ENCODE data around the gene THUMPD1. TPM values are rescaled to one million over a fixed set of nuclear protein-coding genes. Genes with fewer than 3 reads are reported as not detected.
"Not testable (repeated sequence)": the region's sequence is repeated elsewhere in the genome, so short reads cannot be mapped to it uniquely, and the experiment has no call there.

Gene THUMPD1
- total RNA-seq, 1 donor from 2014 or later, result 17.2 TPM

DNA sequence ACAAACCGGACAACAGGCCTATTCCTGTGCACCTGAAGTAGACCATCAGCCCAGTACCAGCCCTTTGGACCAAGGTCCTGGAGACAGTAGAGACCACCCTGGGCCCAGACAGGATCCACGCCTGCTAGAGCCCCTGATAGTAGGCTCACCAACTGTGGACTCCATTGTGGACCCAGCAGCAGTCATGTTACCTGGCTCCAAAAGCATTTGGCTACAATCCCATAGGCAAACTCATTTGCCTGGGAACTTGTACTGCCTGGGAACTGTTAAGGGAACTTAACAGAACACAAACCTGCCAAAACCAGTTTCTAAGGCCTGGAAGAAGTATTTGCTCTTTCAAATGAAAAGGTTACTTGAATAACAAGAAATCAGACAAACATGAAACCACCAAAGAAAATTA, 34.2 kb downstream of the THUMPD1 start:
- intact Hi-C loops (cut with DNase I), result no loop called here
- ATAC-seq (ENCODE audit: poor library complexity) (no peak), DNase-seq (no peak)

DNA sequence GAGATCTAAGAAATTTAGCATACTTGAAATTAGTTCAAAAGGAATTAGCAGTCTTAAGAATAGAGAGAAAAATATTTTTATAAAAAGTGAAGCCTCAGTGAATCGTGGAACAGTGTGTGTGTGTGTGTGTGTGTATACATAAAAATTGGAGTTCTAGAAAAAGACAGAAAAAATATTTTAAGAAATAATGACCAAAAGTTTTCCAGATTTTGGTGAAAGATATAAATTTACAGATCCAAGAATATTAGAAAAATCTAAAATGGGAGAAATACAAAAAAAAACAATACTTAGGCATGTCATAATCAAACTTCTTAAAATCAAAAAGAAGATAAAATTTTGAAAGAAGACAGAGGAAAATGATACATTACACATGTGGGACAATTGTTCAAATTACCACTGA, 35.6 kb downstream of the THUMPD1 start:
- DNase-seq; intact Hi-C loops (cut with DNase I); ATAC-seq (ENCODE audit: poor library complexity): not testable (repeated sequence)

DNA sequence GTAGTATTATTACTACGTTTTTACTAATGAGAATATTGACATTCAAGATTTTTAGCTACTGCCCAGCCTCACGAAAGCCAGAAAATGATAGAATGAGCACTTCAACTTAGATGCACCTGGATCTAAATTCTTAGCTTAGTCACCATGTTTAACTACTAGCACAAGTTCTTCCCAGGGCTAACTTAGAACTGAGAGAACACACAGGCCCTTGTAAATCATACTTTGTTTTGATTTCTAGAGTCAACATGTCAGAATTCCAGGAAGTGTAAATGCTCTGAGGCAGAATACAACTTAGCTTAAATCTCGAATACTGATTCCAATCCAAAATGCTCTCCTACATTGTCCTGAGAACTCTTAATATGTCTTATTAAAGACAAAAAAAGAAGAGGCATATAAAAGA, 37.3 kb downstream of the THUMPD1 start:
- intact Hi-C loops (cut with DNase I), result no loop called here
- no peak for DNase-seq
- ATAC-seq (ENCODE audit: poor library complexity), result no peak

DNA sequence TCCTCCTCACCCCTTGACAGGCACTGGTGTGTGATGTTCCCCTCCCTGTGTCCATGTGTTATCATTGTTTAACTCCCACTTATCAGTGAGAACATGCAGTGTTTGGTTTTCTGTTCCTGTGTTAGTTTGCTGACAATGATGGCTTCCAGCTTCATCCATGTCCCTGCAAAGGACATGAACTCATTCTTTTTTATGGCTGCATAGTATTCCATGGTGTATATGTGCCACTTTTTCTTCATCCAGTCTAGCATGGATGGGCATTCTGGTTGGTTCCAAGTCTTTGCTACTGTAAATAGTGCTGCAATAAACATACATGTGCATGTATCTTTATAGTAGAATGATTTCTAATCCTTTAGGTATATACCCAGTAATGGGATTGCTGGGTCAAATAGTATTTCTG, 39.9 kb downstream of the THUMPD1 start:
- ATAC-seq (ENCODE audit: poor library complexity); intact Hi-C loops (cut with DNase I): not testable (repeated sequence)

DNA sequence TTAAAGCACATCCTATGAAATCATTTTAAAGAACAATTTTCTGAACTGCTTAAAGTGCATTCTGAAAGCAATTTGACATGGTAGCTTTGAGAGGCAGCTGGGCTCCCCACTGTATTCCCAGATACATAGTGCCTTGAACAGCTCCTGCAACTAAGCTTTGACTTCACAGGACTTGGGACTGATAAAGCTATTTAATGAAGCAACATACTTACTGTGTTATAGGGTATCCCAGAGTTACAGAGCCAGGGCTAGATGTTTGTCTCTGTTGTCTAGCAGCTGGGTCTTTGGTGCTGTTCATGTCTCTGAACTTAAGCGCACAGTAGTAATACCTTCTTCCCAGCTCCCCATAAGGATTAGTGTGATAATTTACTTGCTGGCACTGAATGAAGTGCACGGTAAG, 45.0 kb downstream of the THUMPD1 start:
- DNase-seq (no peak), ATAC-seq (ENCODE audit: poor library complexity) (no peak)
- intact Hi-C loops (cut with DNase I), result no loop called here

More for the DNA sequence above, 39.9 kb downstream of the THUMPD1 start:
- DNase-seq, result not testable (repeated sequence)

DNA sequence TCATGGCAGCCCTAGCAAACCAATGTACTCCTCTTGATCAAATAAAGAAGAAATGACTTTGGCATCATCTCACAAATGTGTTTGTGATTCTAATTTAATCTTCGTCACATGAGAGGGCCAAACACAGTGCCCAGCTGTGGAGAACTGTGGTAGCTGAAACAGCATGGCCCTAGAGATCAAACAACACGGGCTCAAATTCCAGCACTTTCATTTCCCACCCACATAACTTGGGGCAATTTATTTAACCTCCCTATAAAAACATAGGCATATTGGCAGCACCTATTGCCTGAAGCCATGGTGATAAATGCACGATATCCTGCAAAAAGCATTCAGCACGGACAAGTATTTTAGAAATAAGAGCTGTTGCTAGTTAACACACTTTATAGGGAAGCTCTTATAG, 46.6 kb downstream of the THUMPD1 start:
- intact Hi-C loops (cut with DNase I), result no loop called here
- no peak for ATAC-seq (ENCODE audit: poor library complexity)
- no peak for DNase-seq

DNA sequence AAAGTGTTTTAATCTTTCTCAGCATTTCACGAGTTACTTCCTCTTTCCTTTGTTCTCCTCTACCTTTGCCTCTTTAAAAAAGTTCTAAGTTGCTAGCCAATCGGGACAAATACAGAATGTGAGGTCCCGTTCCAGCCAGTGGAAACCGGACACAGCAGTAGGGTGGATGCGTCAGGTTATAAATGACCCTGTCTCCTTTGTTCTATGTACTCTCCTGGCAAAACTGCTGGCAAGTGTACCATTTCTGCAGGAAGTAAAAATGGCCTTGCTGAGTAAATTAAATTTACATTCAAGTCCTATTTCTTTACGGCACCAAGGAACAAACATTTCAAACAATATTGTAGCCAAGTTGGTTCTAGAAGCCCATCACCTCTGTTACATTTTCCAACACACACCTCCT, 47.5 kb downstream of the THUMPD1 start:
- not testable (repeated sequence) for ATAC-seq (ENCODE audit: poor library complexity)

DNA sequence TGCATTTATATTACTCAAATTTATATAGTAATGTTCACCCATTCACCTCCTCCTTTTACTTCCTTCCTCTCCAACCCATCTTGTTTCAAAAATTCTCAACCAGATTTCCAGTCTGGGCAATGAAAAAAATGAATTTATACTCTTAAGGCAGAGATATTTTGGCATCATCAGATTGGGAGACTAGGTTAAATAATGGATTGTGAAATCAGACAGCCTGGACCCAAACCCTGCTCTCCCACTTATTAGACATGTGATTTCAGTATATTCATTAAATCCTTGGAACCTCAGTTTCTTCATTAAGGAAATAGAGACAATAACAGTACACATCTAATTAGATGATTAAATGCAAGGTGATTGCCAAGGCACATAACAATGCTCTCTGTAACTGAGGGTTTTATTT, 52.0 kb downstream of the THUMPD1 start:
- no peak for DNase-seq

More for the DNA sequence above, 47.5 kb downstream of the THUMPD1 start:
- DNase-seq; intact Hi-C loops (cut with DNase I): not testable (repeated sequence)

DNA sequence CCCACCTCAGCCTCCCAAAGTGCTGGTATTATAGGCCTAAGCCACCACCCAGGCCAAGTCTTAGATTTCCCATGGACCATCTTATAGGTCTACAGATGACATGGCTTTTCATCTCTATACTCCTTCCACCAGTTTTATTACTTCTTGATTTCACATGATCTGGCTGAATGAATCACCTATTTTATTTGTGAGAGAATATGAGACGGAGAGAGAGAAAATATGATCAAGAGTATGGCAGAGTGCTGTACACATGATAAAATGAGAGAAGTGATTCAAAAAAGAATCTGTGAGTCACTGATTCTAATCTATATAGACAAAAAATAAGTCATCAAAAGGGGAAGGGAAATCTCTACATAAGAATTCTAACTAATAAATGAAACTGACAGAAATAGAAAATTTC, 57.8 kb downstream of the THUMPD1 start:
- DNase-seq, result no peak
- ATAC-seq (ENCODE audit: poor library complexity), result no peak
- intact Hi-C loops (cut with DNase I), result no loop called here

More for the DNA sequence above, 52.0 kb downstream of the THUMPD1 start:
- intact Hi-C loops (cut with DNase I), result no loop called here
- no peak for ATAC-seq (ENCODE audit: poor library complexity)

Other genes with a start within 250 kb of the THUMPD1 start
- not detected for gene ACSM2B, start 165.5 kb downstream of the THUMPD1 start, total RNA-seq
- gene ACSM1, start 44.1 kb downstream of the THUMPD1 start, total RNA-seq, result not detected
- 8.7 TPM for gene ACSM3, start 22.2 kb upstream of the THUMPD1 start, total RNA-seq
- gene ERI2, start 64.7 kb upstream of the THUMPD1 start, total RNA-seq, result 10.0 TPM
- gene REXO5, start 64.7 kb upstream of the THUMPD1 start, total RNA-seq, result 5.1 TPM
- gene DCUN1D3, start 158.5 kb upstream of the THUMPD1 start, total RNA-seq, result 14.6 TPM
- 49.8 TPM for gene LYRM1, start 159.0 kb upstream of the THUMPD1 start, total RNA-seq